Measurements from ENCODE around the gene BBS2. TPM values are rescaled to one million over a fixed set of nuclear protein-coding genes. Genes with fewer than 3 reads are reported as not detected.
A peak's percentile ranks its signal among the peaks of the same experiment; 100 is the strongest.

The BBS2 gene
- total and polyA plus RNA-seq, 9 of the 15 experiments (the other 6 are each of a cell fraction or from before 2014, with no cell fraction given): 4.2 to 22.7 (median 10.2) TPM

GRCh38 chr16:56450986-56451752 lies 68.7 kb downstream of the BBS2 start, which contains the start of the genes NUDT21 and OGFOD1 (continued):
- peak in 1 of 2 experiments; percentile 38; a peak in 1 of 4 replicates for TF ChIP-seq ZNF318 (IDR thresholded peaks at IDR 0.05; ENCODE audit: borderline replicate concordance in 1 of 2, low read depth in 1 of 2)
- TF ChIP-seq ZNF212 (CRISPR knock-in tag; IDR thresholded peaks at IDR 0.05): no peak
- no peak for TF ChIP-seq THRA (IDR thresholded peaks at IDR 0.05)
- TF ChIP-seq FOXA1 (IDR thresholded peaks at IDR 0.05; ENCODE audit: borderline replicate concordance): no peak
- no peak for TF ChIP-seq RBM39 (optimal IDR thresholded peaks at IDR 0.05; ENCODE audit: low read depth, low read length)
- TF ChIP-seq ZBTB17 (CRISPR knock-in tag; IDR thresholded peaks at IDR 0.05): 0 out of 2 replicates have a peak, but pooled peaks have one; percentile 58
- peak; percentile 52 to 57 for TF ChIP-seq E2F6 (IDR thresholded peaks at IDR 0.05; ENCODE audit: borderline replicate concordance in 1 of 2, extremely low read depth in 1 of 2, insufficient read depth in 1 of 2, insufficient read length in 1 of 2, low read depth in 1 of 2, low read length in 1 of 2, poor library complexity in 1 of 2, severe bottlenecking in 1 of 2)
- peak; percentile 32; the same call in 1 of the 2 replicates for TF ChIP-seq MAX (CRISPR knock-in tag; IDR thresholded peaks at IDR 0.05)
- TF ChIP-seq NR2C1 (IDR thresholded peaks at IDR 0.05): peak; percentile 95
- peak; percentile 97 for TF ChIP-seq NR2C1 (tag; IDR thresholded peaks at IDR 0.05)
- TF ChIP-seq ZFP30 (CRISPR knock-in tag; IDR thresholded peaks at IDR 0.05; ENCODE audit: borderline replicate concordance): no peak
- TF ChIP-seq ZBTB5 (IDR thresholded peaks at IDR 0.05): no peak
- TF ChIP-seq GTF2E2 (tag; IDR thresholded peaks at IDR 0.05): peak; percentile 68; the same call in 1 of the 2 replicates

Data from K562 (cell line).